T-helper 22 cell (primary cell): Measurements from ENCODE around the gene PPP2R2C.

ENCODE experiments used
- DNase-seq: peaks from one replicate; pipeline ENCODE4 v3.0.0-alpha.2; 2020; ENCODE audit warnings: low read depth

Gene PPP2R2C

GRCh38 chr4:6290256-6290655 lies 182.2 kb downstream of the PPP2R2C start:
- DNase-seq: no peak

DNA sequence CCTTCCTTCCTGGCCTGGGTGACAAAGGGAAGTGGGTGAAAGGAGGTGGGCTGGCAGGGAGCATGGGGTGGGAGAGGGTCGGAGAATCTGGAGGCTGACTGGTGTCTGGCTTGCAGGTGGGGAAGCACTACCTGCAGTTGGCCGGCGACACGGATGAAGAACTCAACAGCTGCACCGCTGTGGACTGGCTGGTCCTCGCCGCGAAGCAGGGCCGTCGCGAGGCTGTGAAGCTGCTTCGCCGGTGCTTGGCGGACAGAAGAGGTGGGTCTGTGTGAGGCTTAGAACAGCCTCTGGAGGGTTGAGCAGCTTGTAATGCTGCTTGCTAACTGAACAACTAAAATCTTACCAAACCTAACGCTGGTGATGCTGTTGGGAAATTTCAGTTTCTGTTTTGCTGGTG lies 183.5 kb downstream of the PPP2R2C start:
- DNase-seq: no peak

DNA sequence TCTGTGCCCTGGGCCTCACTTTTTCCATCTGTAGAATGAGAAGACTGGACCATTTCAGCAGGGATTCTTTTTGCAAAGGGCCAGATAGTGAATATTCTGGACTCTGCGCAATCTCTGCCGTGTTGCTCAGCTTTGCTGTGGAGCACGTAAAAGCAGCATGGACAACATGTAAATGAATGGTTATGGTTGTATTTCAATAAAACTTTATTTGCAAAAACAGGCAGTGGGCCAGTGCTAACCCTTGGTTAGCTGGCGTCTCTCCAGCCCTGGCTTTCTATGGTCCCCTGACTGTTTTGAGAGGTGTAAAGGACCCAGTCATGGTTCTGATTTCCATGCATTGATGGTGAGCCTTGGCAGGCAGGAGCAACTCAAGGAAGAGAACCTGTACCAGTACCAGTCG lies 184.1 kb downstream of the PPP2R2C start:
- DNase-seq: no peak

- DNase-seq: no peak
These were observed 185.2 kb downstream of the PPP2R2C start for GRCh38 chr4:6287017-6287788.

GRCh38 chr4:6283282-6283681 lies 189.1 kb downstream of the PPP2R2C start:
- DNase-seq: no peak

DNA sequence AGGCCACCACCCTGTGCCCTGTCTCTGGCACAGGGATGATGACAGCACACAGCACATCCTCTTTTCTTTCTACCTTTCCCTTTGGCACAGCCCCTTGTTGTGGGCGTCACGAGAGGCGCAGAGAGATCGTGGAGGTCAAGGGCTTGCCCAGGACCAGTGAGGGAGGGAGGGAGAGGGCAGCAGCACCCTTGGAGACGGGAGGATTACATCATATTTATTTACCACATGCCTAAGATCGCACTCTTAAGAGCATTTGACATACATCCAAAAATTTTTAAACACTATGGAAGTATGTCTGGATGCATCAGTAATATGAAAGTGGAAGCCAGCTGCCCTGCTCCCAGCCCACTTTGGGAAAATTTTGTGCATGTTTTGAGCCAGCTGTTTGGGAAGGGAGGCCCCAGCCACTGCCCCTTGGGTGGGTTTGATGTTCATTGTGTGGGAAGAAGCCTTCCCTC lies 190.1 kb downstream of the PPP2R2C start:
- DNase-seq: no peak

DNA sequence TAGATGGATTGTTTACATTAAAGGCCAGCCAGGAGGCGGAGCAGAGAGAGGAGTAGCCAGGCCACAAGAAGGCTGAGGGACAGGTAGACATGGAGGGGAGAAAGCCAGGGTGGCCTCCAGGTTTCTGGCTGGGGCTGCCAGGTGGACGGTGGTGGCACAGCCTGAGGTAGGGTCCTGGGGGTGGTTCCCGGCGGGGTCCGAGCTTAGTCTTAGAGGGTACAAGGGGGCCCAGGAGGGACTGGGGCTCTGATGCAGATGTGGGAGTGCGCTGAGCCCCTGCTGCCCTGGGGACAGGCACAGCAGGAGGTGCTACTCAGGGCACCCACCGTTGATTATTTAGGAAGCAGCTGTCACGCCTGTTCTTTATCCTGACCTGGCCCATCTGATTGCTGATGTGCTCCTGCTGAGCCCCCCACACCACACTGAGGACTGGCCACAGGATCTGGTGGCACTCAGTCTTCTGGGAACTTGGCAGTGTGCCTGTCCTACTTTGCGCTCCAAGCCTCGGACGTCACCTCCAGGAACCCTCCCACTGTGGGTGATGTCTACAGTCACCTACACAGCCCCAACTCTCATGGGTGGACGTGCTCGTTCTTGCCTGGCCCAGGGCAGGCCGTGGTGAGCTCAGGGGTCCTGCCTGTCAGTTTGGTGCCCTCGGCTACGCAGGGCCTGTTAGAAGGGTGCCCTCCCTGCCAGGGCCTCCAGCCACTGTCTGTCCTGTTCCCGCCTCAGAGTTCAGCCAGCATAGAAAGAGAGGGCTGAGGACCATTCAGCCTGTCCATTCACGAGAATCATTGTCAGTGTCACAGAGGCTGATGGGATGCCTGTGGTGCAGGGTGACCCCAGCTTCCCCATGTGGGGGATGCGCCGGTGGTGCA lies 190.7 kb downstream of the PPP2R2C start:
- no peak for DNase-seq

GRCh38 chr4:6280365-6280996 lies 191.9 kb downstream of the PPP2R2C start:
- no peak for DNase-seq

DNA sequence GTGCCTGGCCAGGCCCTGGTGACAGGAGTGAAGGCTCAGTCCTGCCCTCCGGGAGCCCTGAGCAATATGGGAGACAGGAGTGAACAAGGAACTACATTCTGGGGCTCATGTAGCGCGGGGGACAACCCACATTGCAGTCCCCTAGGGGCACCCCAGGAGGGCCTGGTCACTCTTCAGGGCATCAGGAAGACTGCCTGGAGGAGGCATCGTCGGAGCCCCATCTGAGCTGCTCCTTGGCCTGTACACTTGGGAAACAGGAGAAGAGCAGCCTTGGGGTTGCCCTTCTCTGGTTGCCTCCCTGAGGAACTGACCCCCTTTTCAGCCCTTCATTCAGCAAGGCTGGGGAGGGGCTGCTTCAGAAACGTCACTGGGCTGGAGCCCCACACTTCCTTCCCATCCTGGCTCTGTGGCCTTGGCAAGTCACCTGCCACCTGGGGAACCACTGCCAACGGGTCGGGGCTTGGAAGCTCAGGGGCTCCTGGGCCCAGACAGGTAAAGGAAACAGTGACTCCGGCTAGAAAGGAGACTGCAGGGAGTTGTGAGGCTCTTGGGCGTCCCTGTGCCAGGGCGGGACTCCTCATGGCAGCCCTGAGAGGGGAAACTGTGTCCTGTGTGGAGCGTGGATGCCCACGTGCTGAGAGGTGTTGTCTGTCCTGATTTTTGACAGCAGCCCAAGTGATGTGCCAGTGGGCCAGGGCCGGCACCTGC lies 192.7 kb downstream of the PPP2R2C start:
- no peak for DNase-seq

- no peak for DNase-seq
These were observed 193.6 kb downstream of the PPP2R2C start for GRCh38 chr4:6278801-6279197.

DNA sequence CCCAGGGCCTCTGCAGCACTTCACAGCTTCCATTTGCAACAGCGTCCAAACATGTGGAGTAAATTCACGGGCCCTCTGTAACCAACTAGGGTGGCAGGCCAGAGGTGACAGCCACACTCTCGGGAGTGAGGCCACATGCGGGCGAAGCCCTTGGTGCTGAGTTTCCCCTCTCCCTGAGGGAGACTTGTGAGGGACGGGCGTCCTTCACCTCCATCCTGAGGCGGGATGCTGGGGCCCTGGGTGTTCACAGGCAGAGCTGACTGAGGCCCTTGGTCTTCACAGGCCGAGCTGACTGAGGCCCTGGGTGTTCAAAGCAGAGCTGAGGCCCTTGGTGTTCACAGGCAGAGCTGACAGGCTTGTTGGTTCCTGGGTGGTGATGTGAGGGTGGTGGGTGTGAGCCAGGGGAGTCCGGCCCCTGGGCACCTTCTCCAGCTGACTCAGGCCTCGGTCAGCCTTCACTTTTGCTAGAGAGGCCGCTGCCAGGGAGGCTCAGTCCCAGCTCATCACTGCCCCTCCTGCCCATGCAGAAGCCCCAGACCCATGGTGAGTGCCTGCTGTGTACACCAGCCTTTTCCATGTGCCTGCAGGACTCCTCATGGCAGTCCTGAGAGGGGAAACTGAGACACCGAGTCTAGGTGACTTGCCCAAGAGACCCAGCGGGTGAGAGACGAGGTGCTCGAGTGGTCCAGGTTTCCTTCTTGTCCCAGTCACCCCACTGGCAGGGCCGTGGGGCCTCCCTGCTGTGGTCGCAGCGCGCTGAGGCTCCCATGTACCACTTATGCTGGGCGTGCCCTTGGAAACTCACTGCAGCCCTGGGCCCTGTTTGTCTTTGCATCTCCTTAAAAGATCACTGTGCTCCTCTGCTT lies 194.2 kb downstream of the PPP2R2C start:
- DNase-seq: no peak

- DNase-seq: no peak
These were observed 195.1 kb downstream of the PPP2R2C start for GRCh38 chr4:6277139-6277802.

DNA sequence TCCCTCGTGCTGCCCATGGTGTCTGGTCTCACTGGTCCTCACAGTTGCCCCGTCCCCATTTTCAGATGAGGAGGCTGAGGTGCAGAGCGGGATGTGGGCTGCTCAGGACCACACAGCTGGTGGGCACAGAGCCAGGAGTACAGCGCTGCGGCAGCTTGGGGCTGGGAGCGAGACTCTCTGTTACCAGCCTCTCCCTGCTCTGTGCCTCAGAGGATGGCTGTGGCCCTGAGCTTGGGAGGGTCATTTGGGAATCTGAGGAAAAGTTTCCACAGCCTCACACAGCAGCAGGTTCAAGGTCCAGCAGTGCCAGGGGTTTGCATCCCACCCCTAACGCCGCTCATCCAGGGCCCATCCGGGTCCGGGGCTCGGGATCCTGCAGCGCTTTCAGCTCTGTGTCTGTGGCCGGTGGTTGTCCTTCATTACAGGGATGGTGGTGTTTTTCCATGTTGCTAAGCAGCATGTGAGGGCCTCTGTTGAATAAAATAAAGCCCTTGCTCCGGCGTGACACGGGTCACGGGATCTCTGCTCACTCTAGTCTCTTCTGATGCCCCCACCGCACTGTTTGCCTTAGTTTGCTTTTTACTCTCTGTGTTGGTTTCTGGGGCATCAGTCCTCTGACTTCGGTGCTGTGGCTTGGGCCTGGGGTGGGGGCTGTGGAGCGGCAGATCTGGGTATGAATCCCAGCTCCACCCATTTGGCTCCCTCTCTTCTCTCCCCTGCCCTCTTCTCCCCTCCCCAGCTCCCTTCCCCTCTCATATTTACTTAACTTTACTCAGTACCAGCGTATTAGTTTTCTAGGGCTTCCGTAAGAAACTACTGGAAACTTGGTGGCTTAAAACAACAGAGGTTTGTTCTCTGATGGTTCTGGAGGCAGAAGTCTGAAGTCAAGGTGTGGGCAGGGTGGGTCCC lies 196.3 kb downstream of the PPP2R2C start:
- DNase-seq: no peak

DNA sequence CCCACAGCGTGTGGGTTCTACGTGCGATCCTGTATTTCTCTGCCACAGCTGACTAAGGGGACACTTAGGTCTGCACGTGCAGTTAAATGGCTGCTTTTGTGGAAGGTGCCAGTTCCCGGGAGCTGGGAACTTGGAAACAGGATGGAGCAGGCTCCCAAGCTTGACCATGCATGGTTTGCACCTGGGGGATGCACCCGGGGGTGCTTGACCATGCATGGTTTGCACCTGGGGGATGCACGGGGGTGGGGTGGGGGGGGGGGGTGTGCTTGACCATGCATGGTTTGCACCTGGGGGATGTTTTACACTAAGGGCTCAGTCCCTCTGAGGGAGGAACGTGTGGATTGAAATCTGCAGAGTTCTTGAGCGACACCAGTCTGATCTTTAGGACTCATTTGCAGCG lies 197.1 kb downstream of the PPP2R2C start:
- DNase-seq: no peak

- no peak for DNase-seq
These were observed 198.8 kb downstream of the PPP2R2C start for GRCh38 chr4:6273661-6273990.

- DNase-seq: no peak
These were observed 199.4 kb downstream of the PPP2R2C start for GRCh38 chr4:6272863-6273660.

DNA sequence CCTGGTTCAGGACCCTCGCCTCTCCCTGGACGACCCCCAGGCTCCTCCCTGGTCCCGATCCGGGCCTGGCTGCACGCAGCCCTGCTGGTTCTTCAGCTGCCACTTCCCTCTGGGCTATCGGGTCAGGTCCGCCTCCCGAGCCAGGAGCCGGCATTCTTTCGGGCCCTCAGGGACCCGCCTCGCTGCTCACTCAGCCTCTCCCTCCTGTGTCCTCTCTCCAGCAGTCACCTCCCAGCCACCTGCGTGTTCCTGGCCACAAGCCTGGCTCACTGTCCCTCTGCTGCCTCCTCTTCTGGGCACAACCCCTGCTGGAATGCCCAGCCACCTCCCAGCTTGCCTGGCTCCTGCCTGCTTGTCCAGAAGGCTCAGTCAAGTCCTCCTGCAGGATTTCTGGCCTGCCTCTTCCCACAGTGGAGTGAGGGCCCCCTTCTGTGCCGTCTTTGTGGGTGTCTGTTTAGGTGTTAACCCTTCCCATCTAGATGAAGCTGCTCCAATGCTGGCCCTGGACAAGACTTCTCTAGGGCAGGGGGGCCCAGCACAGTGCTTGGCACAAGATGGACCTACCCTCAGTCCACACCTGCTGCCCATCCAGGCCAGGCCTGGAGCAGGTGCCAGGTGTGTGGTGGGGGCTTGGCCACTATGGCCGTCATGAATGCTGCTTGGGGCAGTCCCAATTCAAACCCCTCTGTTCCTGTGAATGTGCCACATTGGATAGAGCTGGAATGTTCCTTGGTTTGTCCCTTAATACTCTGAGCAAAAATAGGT lies 200.5 kb downstream of the PPP2R2C start:
- DNase-seq: no peak

DNA sequence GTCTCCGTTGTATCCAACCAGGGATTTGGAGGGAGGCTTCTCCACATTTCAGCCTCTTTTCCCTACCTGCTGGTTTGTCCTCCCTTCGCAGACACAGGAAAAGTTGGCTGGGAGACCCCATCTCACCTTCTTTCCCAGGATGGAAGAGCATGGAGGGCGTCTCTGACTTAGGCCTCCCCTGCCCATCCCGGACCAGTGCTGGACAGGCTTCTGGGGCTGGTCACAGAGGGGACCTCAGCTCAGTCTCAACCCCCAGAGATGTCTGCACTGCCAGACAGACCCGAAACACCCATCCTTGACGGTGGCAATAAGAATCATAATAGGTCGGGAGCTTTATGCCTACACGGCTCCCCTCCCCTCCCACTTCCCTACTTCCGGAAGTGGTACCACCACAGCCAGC lies 201.2 kb downstream of the PPP2R2C start:
- no peak for DNase-seq
